GM18858 (cell line): Measurements from ENCODE around the gene DIPK1B.
"Not testable (repeated sequence)": the region's sequence is repeated elsewhere in the genome, so short reads cannot be mapped to it uniquely, and the experiment has no call there.

Source experiments
- ATAC-seq: cut with Tn5 transposase; IDR thresholded peaks from one replicate; pipeline ENCODE4 v1.9.1; 2021; ENCODE audit not compliant: unreplicated experiment

DIPK1B gene

DNA sequence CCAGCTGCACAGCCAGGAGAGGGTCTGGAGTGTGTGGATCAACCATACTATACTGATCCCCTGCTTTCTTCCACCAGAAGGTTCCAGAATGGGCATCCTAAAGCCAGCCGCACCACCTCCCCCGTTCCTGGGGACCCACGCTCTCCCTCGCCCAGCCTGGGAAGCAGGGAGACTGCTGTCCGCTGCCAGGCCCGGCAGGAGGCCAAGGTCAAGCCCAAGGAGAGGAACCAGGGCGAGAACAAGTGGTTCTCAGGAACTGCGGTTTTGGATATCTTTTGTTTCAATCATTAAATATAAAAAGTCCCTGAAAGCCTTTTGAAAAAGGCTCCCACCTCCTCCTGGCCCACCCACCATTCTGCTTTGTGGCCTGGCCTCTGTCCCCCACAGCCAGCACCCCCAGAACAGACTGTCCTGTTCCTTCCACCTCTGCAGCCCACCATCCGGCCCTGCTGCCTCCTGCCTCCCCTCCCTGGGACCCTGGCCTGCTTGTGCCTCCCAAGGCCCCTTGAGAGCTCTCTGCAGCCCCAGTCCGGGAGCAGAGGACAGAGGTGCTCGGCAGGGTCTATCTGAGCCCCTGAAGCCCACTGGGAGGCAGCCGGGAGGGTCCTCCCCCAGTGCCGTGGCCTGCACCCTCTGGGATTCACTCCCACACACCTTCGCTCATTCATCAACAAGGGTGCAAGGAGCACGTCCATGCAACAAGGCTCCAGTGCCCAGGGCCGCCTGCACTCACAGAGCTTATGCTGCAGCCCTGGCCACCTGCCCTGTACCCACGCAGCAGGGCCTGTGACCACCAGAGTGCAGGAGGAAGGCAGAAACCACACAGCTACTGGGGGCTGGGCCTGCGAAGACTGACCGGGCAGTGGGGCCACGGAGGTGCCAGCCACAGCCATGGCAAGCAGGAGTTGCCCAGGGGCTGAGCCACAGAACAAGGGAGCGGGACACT, 36.6 kb downstream of the DIPK1B start:
- ATAC-seq, result no peak

- no peak for ATAC-seq
Observed at GRCh38 chr9:136750526-136750925, 38.2 kb downstream of the DIPK1B start.

DNA sequence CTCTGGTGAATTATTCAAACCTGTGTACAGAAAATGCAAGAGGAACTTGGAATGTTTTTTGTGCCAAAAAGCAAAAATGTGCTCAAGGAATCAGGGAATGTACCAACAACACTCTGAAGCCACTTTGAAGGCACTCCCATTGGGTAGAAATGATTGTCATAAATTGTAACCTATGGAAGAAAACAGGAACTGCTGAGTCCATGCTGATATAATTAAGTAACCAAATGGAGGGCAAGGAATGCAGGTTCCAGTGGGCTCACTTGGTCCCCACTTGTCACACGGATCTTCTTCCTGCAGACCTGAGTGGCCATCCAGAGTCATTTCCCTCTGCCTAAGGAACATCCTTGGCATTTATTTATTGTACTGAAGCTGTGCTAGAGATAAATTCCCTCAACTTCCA, 38.9 kb downstream of the DIPK1B start:
- ATAC-seq, result no peak

DNA sequence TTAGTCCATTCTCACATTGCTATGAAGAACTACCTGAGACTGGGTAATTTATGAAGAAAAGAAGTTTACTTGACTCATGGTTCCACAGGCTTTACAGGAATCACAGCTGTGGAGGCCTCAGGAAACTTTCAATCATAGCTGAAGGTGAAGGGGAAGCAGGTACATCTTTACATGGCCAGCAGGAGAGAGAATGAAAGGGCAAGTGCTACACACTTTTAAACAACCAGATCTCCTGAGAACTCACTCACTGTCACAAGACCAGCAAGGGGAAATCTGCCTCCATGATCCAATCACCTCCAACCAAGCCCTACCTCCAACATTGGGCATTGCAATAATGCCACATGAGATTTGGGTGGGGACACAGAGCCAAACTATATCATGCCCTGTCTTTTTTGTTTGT, 39.4 kb downstream of the DIPK1B start:
- no peak for ATAC-seq

GRCh38 chr9:136753371-136754058, 41.1 kb downstream of the DIPK1B start:
- no peak for ATAC-seq

- no peak for ATAC-seq
Observed at GRCh38 chr9:136754059-136754572, 41.7 kb downstream of the DIPK1B start.

GRCh38 chr9:136754626-136755301, 42.4 kb downstream of the DIPK1B start:
- ATAC-seq, result no peak

GRCh38 chr9:136755302-136756133, 43.1 kb downstream of the DIPK1B start:
- ATAC-seq, result not testable (repeated sequence)

GRCh38 chr9:136756134-136756438, 43.7 kb downstream of the DIPK1B start:
- no peak for ATAC-seq

DNA sequence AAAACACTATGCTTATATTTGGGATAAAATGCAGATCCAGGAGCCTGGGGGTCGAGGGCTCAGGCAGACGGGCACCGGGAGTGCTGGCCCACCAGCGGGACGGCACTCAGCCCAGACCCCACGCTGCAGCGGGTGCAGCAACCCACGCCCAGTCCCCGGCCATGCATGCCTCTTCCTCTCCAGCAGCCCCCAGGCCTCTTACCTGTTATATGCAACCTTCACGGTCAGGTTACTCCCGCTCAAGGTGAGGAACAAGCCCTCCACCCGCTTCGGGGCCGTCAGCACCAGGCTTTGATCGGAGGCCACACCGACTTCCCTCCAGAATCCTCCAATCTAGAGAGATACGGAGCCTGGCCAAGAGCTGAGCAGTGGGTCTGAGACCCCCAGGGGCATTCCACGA, 44.5 kb downstream of the DIPK1B start:
- ATAC-seq, result no peak

- ATAC-seq, result no peak
Observed at GRCh38 chr9:136757328-136757727, 45.0 kb downstream of the DIPK1B start.

GRCh38 chr9:136757751-136758140, 45.4 kb downstream of the DIPK1B start:
- ATAC-seq, result no peak

GRCh38 chr9:136759001-136759400, 46.6 kb downstream of the DIPK1B start:
- no peak for ATAC-seq

DNA sequence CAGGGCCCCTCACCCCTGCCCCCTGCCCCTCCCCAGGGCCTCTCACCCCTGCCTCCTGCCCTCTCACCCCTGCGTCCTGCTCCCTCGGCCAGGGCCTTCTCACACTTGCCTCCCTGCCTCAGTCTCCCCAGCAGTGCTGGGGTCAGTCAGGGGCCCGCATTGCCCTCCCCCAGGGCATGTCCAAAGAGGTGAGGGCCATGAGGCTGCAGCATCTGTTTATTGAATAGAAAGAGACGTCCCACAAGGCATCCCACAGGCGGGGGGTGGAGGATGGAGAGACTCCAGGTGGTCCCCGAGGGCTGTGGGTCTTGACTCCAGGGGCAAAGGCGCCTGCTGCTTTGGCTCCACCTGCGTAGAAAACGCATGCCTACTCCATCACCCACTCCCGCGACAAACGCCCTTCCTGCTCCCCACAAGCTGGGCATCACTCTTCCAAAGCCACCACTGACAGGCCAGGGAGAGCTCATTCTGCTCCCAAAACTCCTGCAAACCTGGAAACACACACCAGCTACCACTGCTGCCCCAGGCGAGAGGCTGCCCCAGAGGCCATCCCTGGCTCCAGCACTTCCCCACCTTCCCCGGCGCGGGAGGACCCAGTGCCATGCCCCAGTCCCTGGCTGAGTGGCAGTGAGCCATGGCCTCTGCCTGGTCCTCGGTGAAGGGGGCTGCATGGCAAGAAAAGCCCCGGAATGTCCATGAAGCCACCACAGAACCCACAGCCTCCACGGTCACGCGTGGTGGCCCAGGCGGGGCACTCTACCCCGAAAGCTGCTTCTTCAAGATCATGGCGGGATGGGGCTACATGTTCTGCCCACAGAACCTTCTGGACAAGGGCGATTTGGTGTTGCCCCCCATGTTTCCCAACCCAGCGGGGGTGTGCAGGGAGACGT, 47.3 kb downstream of the DIPK1B start:
- no peak for ATAC-seq

DNA sequence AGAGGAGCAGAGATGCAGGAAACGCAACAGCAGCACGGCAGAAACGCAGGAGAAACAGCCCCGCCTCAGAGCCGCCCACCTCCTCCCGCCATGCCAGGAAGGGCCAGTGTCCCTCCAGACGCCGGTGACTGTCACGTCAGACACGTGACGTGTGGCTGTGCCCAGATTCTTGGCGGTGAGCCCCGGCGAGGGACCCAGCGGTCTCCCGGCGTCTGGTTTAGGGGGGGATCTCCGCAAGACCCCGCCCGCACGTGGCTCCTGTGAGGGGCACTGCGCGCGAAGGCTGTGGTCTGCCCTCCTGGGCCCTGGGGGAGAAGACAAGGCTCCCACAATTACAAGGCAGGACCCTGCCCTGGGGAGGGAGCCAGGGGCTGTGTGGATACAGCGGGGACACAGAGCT, 48.1 kb downstream of the DIPK1B start:
- no peak for ATAC-seq

DNA sequence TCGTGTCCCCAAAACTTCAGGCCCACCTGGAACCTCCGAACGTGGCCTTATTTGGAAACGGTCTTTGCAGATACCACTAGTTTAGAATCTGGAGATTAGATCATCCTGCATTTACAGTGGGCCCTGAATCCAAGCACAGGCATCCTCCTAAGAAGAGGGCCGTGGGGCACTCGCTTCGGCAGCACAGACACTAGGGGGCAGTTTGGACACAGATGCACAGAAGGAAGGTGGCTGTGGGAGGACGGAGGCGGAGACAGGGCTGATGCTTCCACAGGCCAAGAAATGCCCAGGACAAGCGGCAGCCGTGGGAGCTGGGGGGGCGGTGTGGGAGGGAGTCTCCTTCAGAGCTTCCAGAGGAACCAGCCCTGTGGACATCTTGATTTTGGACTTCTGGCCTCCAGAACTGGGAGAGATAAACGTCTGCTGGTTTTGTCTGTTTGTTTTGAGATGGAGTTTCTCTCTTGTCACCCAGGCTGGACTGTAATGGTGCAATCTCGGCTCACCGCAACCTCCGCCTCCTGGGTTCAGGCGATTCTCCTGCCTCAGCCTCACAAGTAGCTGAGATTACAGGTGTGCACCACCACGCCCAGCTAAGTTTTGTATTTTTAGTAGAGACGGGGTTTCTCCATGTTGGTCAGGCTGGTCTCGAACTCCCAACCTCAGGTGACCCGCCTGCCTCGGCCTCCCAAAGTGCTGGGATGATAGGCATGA, 48.6 kb downstream of the DIPK1B start:
- ATAC-seq, result not testable (repeated sequence)

- no peak for ATAC-seq
Observed at GRCh38 chr9:136761545-136761981, 49.2 kb downstream of the DIPK1B start.

- no peak for ATAC-seq
Observed at GRCh38 chr9:136762221-136762691, 49.9 kb downstream of the DIPK1B start.
